IPS DF 6.9 (cell line): ENCODE measurements around the gene RBP5.

Experiments
- DNase-seq: peaks from one replicate; pipeline ENCODE4 v3.0.0-alpha.2; 2013; ENCODE audit warnings: low read depth, low spot score
- H3K27ac ChIP-seq: one replicate; pipeline ENCODE4 v1.5.1; 2013; ENCODE audit warnings: low read length, control low read depth
- H3K27me3 ChIP-seq: 2 replicates; pipeline ENCODE4 v1.6.1; 2013; ENCODE audit warnings: mild to moderate bottlenecking, low read length; ENCODE audit not compliant: control insufficient read depth, insufficient read depth
- H3K36me3 ChIP-seq: 2 replicates; pipeline ENCODE4 v1.6.1; 2013; ENCODE audit warnings: low read length; ENCODE audit not compliant: control insufficient read depth, insufficient read depth
- H3K4me1 ChIP-seq: 2 replicates; pipeline ENCODE4 v1.6.1; 2013; ENCODE audit warnings: low read length; ENCODE audit not compliant: control insufficient read depth, insufficient read depth
- H3K4me3 ChIP-seq: 2 replicates; pipeline ENCODE4 v1.5.1; 2013; ENCODE audit warnings: mild to moderate bottlenecking, low read length
- H3K9me3 ChIP-seq: 2 replicates; pipeline ENCODE4 v1.6.1; 2013; ENCODE audit warnings: low read length, inconsistent platforms; ENCODE audit not compliant: control insufficient read depth, insufficient read depth
- WGBS: extraction: QIAGEN DNeasy Blood & Tissue Kit; methylation state at CpG from one replicate; pipeline ENCODE4 v1.1.7; 2013; ENCODE audit warnings: mixed read lengths, missing lambda C conversion rate; ENCODE audit not compliant: insufficient read length, insufficient coverage; 5-methylcytosine and 5-hydroxymethylcytosine counted together

RBP5 gene

GRCh38 chr12:7123806-7124522 is 4.7 kb downstream of the RBP5 start:
- Histone ChIP-seq H3K9me3 (no peaks in the 10 kb centered on the region), H3K27me3 (no peaks in the 10 kb centered on the region), H3K36me3 (no peaks in the 10 kb centered on the region), H3K27ac (no peak overlapping the region), H3K4me3 (no peak overlapping the region), H3K4me1 (0 out of 2 replicates have a peak, but pooled peaks cover 2% of the 10 kb centered on the region)
- no CpG with 5 or more reads among the region's 11 CpGs for WGBS
- no peak for DNase-seq

- H3K9me3 ChIP-seq = no peaks in the 10 kb centered on the region
- no peak overlapping the region for H3K4me3 ChIP-seq
- DNase-seq = no peak
- WGBS = no CpG with 5 or more reads among the region's 7 CpGs
- no peak overlapping the region for H3K27ac ChIP-seq
- H3K36me3 ChIP-seq = no peaks in the 10 kb centered on the region
- H3K27me3 ChIP-seq = no peaks in the 10 kb centered on the region
- no peaks in the 10 kb centered on the region for H3K4me1 ChIP-seq
Measured at GRCh38 chr12:7122811-7123769, 5.6 kb downstream of the RBP5 start.

- Histone ChIP-seq H3K4me3 (no peak overlapping the region), H3K4me1 (no peaks in the 10 kb centered on the region), H3K27ac (no peak overlapping the region), H3K9me3 (no peaks in the 10 kb centered on the region), H3K36me3 (no peaks in the 10 kb centered on the region), H3K27me3 (no peaks in the 10 kb centered on the region)
- no peak for DNase-seq
- no CpG with 5 or more reads among the region's 5 CpGs for WGBS
Measured at GRCh38 chr12:7121324-7121723, 7.4 kb downstream of the RBP5 start.

- WGBS = no CpG with 5 or more reads among the region's 5 CpGs
- H3K4me3 ChIP-seq = no peak overlapping the region
- no peak for DNase-seq
- H3K9me3 ChIP-seq = no peaks in the 10 kb centered on the region
- no peaks in the 10 kb centered on the region for H3K27me3 ChIP-seq
- no peak overlapping the region for H3K27ac ChIP-seq
- H3K36me3 ChIP-seq = no peaks in the 10 kb centered on the region
- H3K4me1 ChIP-seq = no peaks in the 10 kb centered on the region
Measured at GRCh38 chr12:7120166-7120565, 8.5 kb downstream of the RBP5 start.

GRCh38 chr12:7118881-7119280 is 9.8 kb downstream of the RBP5 start:
- no peaks in the 10 kb centered on the region for H3K27me3 ChIP-seq
- H3K4me1 ChIP-seq = no peaks in the 10 kb centered on the region
- DNase-seq = no peak
- H3K36me3 ChIP-seq = no peaks in the 10 kb centered on the region
- no peaks in the 10 kb centered on the region for H3K9me3 ChIP-seq
- no CpG with 5 or more reads among the region's 3 CpGs for WGBS
- H3K4me3 ChIP-seq = no peak overlapping the region
- no peak overlapping the region for H3K27ac ChIP-seq

- H3K9me3 ChIP-seq = no peaks in the 10 kb centered on the region
- H3K27ac ChIP-seq = no peak overlapping the region
- no peak overlapping the region for H3K4me3 ChIP-seq
- H3K27me3 ChIP-seq = no peaks in the 10 kb centered on the region
- WGBS = no CpG with 5 or more reads among the region's 3 CpGs
- H3K4me1 ChIP-seq = no peaks in the 10 kb centered on the region
- DNase-seq = no peak
- no peaks in the 10 kb centered on the region for H3K36me3 ChIP-seq
Measured at GRCh38 chr12:7117670-7118069, 11.0 kb downstream of the RBP5 start.

GRCh38 chr12:7116916-7117315 is 11.8 kb downstream of the RBP5 start:
- Histone ChIP-seq H3K4me1 (no peaks in the 10 kb centered on the region), H3K27me3 (no peaks in the 10 kb centered on the region), H3K4me3 (no peak overlapping the region), H3K27ac (no peak overlapping the region), H3K9me3 (no peaks in the 10 kb centered on the region), H3K36me3 (no peaks in the 10 kb centered on the region)
- no CpG with 5 or more reads among the region's 9 CpGs for WGBS
- DNase-seq = no peak

- Histone ChIP-seq H3K4me1 (no peaks in the 10 kb centered on the region), H3K36me3 (no peaks in the 10 kb centered on the region), H3K27ac (no peak overlapping the region), H3K27me3 (no peaks in the 10 kb centered on the region), H3K9me3 (no peaks in the 10 kb centered on the region), H3K4me3 (no peak overlapping the region)
- DNase-seq = no peak
- WGBS = no CpG with 5 or more reads among the region's 3 CpGs
Measured at GRCh38 chr12:7116196-7116595, 12.5 kb downstream of the RBP5 start.

GRCh38 chr12:7114851-7115250 is 13.8 kb downstream of the RBP5 start:
- Histone ChIP-seq H3K36me3 (no peaks in the 10 kb centered on the region), H3K9me3 (no peaks in the 10 kb centered on the region), H3K4me3 (no peak overlapping the region), H3K27me3 (no peaks in the 10 kb centered on the region), H3K27ac (no peak overlapping the region), H3K4me1 (no peaks in the 10 kb centered on the region)
- no peak for DNase-seq
- no CpG with 5 or more reads among the region's 6 CpGs for WGBS

- H3K4me1 ChIP-seq = peaks cover 3% of the 10 kb centered on the region; the same call in 1 of the 2 replicates
- H3K27ac ChIP-seq = no peak overlapping the region
- no peak for DNase-seq
- no peaks in the 10 kb centered on the region for H3K9me3 ChIP-seq
- H3K4me3 ChIP-seq = no peak overlapping the region
- H3K36me3 ChIP-seq = no peaks in the 10 kb centered on the region
- no peaks in the 10 kb centered on the region for H3K27me3 ChIP-seq
- no CpG with 5 or more reads among the region's 11 CpGs for WGBS
Measured at GRCh38 chr12:7114008-7114407, 14.7 kb downstream of the RBP5 start.
